Keratinocyte (primary cell): ENCODE data around the gene ARHGEF19. TPM values are rescaled to one million over a fixed set of nuclear protein-coding genes. Genes with fewer than 3 reads are reported as not detected.
"Not testable (repeated sequence)": the region's sequence is repeated elsewhere in the genome, so short reads cannot be mapped to it uniquely, and the experiment has no call there.

Source experiments
- DNase-seq: peaks from one replicate; pipeline ENCODE4 v3.0.0-alpha.2; 2011; ENCODE audit warnings: low read depth, missing footprints, low spot score
- FAIRE-seq: peaks from 2 replicates; lab custom pipeline; 2011; peaks lifted over from hg19 to GRCh38; lab: Jason Lieb, UNC
- H2AFZ ChIP-seq: 2 replicates; pipeline ENCODE4 v1.6.0; 2012; ENCODE audit warnings: low read length, control low read depth, inconsistent platforms; ENCODE audit not compliant: control insufficient read depth
- H3K27ac ChIP-seq: 2 replicates; pipeline ENCODE4 v1.5.1; 2011; ENCODE audit warnings: low read length; ENCODE audit not compliant: control insufficient read depth, insufficient read depth
- H3K27me3 ChIP-seq: 3 replicates; pipeline ENCODE4 v1.6.0; 2011; ENCODE audit warnings: low read length; ENCODE audit not compliant: control insufficient read depth, insufficient read depth; ENCODE audit errors: extremely low read depth
- H3K36me3 ChIP-seq, 2 experiments: 2 replicates in 1 of 2; 3 replicates in 1 of 2; pipeline ENCODE4 v1.5.1; 2011; ENCODE audit warnings: low read length in 2 of 2, mild to moderate bottlenecking in 1 of 2; ENCODE audit not compliant: control insufficient read depth in 2 of 2, insufficient read depth in 2 of 2; ENCODE audit errors: extremely low read depth in 1 of 2
- H3K4me1 ChIP-seq: 3 replicates; pipeline ENCODE4 v1.5.1; 2011; ENCODE audit warnings: low read length; ENCODE audit not compliant: control insufficient read depth, insufficient read depth; ENCODE audit errors: extremely low read depth
- H3K4me2 ChIP-seq: 3 replicates; pipeline ENCODE4 v1.6.0; 2011; ENCODE audit warnings: low read depth, low read length; ENCODE audit not compliant: control insufficient read depth, insufficient read depth; ENCODE audit errors: extremely low read depth
- H3K4me3 ChIP-seq, 3 experiments: fragments of 200-600 bp in 1 of 3; sonication (generic) in 1 of 3; 2 replicates in 2 of 3; 3 replicates in 1 of 3; pipeline ENCODE4 v1.5.1; 2011 to 2016; ENCODE audit warnings: low read length in 3 of 3, mild to moderate bottlenecking in 3 of 3, control low read depth in 2 of 3, inconsistent platforms in 1 of 3, low read depth in 1 of 3, mixed read lengths in 1 of 3, mixed run types in 1 of 3, moderate library complexity in 1 of 3; ENCODE audit not compliant: control insufficient read depth in 2 of 3, insufficient read depth in 2 of 3; ENCODE audit errors: extremely low read depth in 1 of 3
- H3K79me2 ChIP-seq: 2 replicates; pipeline ENCODE4 v1.6.0; 2012; ENCODE audit warnings: low read length; ENCODE audit not compliant: control insufficient read depth, insufficient read depth
- H3K9ac ChIP-seq: 3 replicates; pipeline ENCODE4 v1.6.0; 2011; ENCODE audit warnings: low read length; ENCODE audit not compliant: control insufficient read depth, insufficient read depth; ENCODE audit errors: extremely low read depth
- H3K9me1 ChIP-seq: 3 replicates; pipeline ENCODE4 v1.6.0; 2011; ENCODE audit warnings: low read length; ENCODE audit not compliant: control insufficient read depth, insufficient read depth; ENCODE audit errors: extremely low read depth
- H3K9me3 ChIP-seq: 2 replicates; pipeline ENCODE4 v1.5.1; 2012; ENCODE audit warnings: low read depth, low read length; ENCODE audit not compliant: control insufficient read depth
- H4K20me1 ChIP-seq: 3 replicates; pipeline ENCODE4 v1.6.0; 2011; ENCODE audit warnings: low read length; ENCODE audit not compliant: control insufficient read depth, insufficient read depth; ENCODE audit errors: extremely low read depth
- EZH2 ChIP-seq: IDR thresholded peaks from one replicate; pipeline ENCODE4 v1.6.1; 2012; ENCODE audit warnings: inconsistent platforms, mild to moderate bottlenecking, low read length, moderate library complexity
- dilution Hi-C: fragments of 300-500 bp; cut with MboI; formaldehyde crosslinking; loops from one replicate; pipeline ENCODE4 v1.7.0; 2020; ENCODE audit warnings: low sequenced_read_pairs; ENCODE audit not compliant: extremely low pct_ligation_motif_present
- polyA plus RNA-seq, 5 experiments: library from polyadenylated mRNA; depleted of rRNA in 3 of 5; stranded (reverse) in 3 of 5; stranded (forward) in 1 of 5; unstranded in 1 of 5; fragments of >200 nt; gene quantifications; 1 replicate in 1 of 5; 2 replicates in 3 of 5; 3 replicates in 1 of 5; pipeline versions ENCODE4 v1.2.1 to v1.2.3, GENCODE V29; 2011 to 2012; ENCODE audit warnings: missing spikeins in 2 of 5, low read depth in 1 of 5, low replicate concordance in 1 of 5
- TF ChIP-seq, protein P1 (sequence below), 3 experiments: IDR thresholded peaks in 1 of 3; conservative IDR thresholded peaks in 1 of 3; optimal IDR thresholded peaks in 1 of 3; 2 replicates in 2 of 3; 3 replicates in 1 of 3; pipeline versions ENCODE3 to v1.5.1; 2011; ENCODE audit warnings: low read length in 3 of 3, mild to moderate bottlenecking in 3 of 3, moderate library complexity in 2 of 3, control low read depth in 1 of 3, inconsistent platforms in 1 of 3; ENCODE audit not compliant: insufficient read depth in 2 of 3; ENCODE audit errors: extremely low read depth in 1 of 3

ARHGEF19 gene
- polyA plus RNA-seq, 1 donor (not counting 4 experiments of a cell fraction or from before 2014, with no cell fraction given), result 5.0 TPM

GRCh38 chr1:16164213-16165072 lies 48.0 kb downstream of the ARHGEF19 start:
- dilution Hi-C loops, result no loop called here
- Histone ChIP-seq H3K4me2 (peak overlapping the region; percentile 32), H3K4me1 (peaks cover 31% of the 10 kb centered on the region), H3K36me3 (peaks cover 1 to 3% of the 10 kb centered on the region in 2 experiments), H3K27ac (peak overlapping the region; percentile 74), H3K9me3 (no peaks in the 10 kb centered on the region), H3K4me3 (no peak overlapping the region), H4K20me1 (no peaks in the 10 kb centered on the region), H2AFZ (peak overlapping the region; percentile 6), H3K9ac (peak overlapping the region; percentile 57), H3K27me3 (no peaks in the 10 kb centered on the region), H3K79me2 (no peaks in the 10 kb centered on the region), H3K9me1 (no peaks in the 10 kb centered on the region)
- DNase-seq, result no peak
- TF ChIP-seq, protein P1, sequence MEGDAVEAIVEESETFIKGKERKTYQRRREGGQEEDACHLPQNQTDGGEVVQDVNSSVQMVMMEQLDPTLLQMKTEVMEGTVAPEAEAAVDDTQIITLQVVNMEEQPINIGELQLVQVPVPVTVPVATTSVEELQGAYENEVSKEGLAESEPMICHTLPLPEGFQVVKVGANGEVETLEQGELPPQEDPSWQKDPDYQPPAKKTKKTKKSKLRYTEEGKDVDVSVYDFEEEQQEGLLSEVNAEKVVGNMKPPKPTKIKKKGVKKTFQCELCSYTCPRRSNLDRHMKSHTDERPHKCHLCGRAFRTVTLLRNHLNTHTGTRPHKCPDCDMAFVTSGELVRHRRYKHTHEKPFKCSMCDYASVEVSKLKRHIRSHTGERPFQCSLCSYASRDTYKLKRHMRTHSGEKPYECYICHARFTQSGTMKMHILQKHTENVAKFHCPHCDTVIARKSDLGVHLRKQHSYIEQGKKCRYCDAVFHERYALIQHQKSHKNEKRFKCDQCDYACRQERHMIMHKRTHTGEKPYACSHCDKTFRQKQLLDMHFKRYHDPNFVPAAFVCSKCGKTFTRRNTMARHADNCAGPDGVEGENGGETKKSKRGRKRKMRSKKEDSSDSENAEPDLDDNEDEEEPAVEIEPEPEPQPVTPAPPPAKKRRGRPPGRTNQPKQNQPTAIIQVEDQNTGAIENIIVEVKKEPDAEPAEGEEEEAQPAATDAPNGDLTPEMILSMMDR (optimal IDR thresholded peaks at IDR 0.05 in 1 of 3, IDR thresholded peaks at IDR 0.05 in 1 of 3, conservative IDR thresholded peaks at IDR 0.05 in 1 of 3; ENCODE audit: extremely low read depth in 1 of 3, insufficient read depth in 2 of 3, low read length in 3 of 3), result no peak
- no peak for TF ChIP-seq EZH2
- peak; percentile 61 for FAIRE-seq

- H3K36me3 ChIP-seq, H3K9me3 ChIP-seq, H3K79me2 ChIP-seq, FAIRE-seq, DNase-seq, H3K27me3 ChIP-seq, H3K9me1 ChIP-seq, H3K4me2 ChIP-seq, dilution Hi-C loops, H3K4me3 ChIP-seq, H4K20me1 ChIP-seq: not testable (repeated sequence)
- peak overlapping the region; percentile 44 for H3K9ac ChIP-seq
- peak overlapping the region; percentile 74 for H3K27ac ChIP-seq
- peaks cover 38% of the 10 kb centered on the region for H3K4me1 ChIP-seq
- H2AFZ ChIP-seq, result peak overlapping the region; percentile 6
These were observed 48.7 kb downstream of the ARHGEF19 start for GRCh38 chr1:16163608-16164212.
